A673 (cell line): ENCODE measurements around the gene RIPOR1. TPM values are rescaled to one million over a fixed set of nuclear protein-coding genes. Genes with fewer than 3 reads are reported as not detected.

ENCODE experiments used
- BruUV-seq: library from RNA; stranded (reverse); fragments of 400-500 nt; replicated peaks from 2 replicates; lab custom pipeline; 2021; lab: Mats Ljungman, UMichigan
- CTCF ChIA-PET: fragments of 300-600 bp; sonication (Branson Sonifier 250); formaldehyde crosslinking; loops from one replicate; lab custom pipeline; 2022; ENCODE audit warnings: antibody characterized with exemption; lab: Charles Lee
- POLR2A ChIA-PET: fragments of 300-600 bp; sonication (Branson Sonifier 250); formaldehyde crosslinking; loops from one replicate; lab custom pipeline; 2022; ENCODE audit warnings: antibody characterized with exemption; ENCODE audit not compliant: low non-redundant PET; lab: Charles Lee
- DNase-seq: peaks from one replicate; pipeline ENCODE4 v3.0.0-alpha.2; 2015; ENCODE audit warnings: low spot score
- H3K27ac ChIP-seq: fragments of 200-600 bp; sonication (generic); 2 replicates; pipeline ENCODE4 v1.5.1; 2016; ENCODE audit warnings: mixed run types, low read depth, mild to moderate bottlenecking, mixed read lengths, antibody characterized with exemption, low read length; ENCODE audit not compliant: poor library complexity, severe bottlenecking
- H3K27me3 ChIP-seq: fragments of 200-600 bp; sonication (generic); replicated peaks from 2 replicates; pipeline ENCODE4 v1.6.1; 2017; ENCODE audit warnings: mixed run types, low read depth, mild to moderate bottlenecking, mixed read lengths, antibody characterized with exemption, low read length; ENCODE audit not compliant: insufficient read depth, poor library complexity
- H3K36me3 ChIP-seq: fragments of 200-600 bp; sonication (generic); 2 replicates; pipeline ENCODE4 v1.6.1; 2016; ENCODE audit warnings: mixed run types, mild to moderate bottlenecking, mixed read lengths, antibody characterized with exemption, low read length; ENCODE audit not compliant: insufficient read depth, poor library complexity, severe bottlenecking
- H3K4me1 ChIP-seq: fragments of 200-600 bp; sonication (generic); 2 replicates; pipeline ENCODE4 v1.6.1; 2017; ENCODE audit warnings: mixed run types, mild to moderate bottlenecking, mixed read lengths, antibody characterized with exemption, low read length; ENCODE audit not compliant: insufficient read depth, poor library complexity, severe bottlenecking
- H3K4me3 ChIP-seq: fragments of 200-600 bp; sonication (generic); 2 replicates; pipeline ENCODE4 v1.5.1; 2016; ENCODE audit warnings: low read depth, mixed run types, mild to moderate bottlenecking, mixed read lengths, low read length; ENCODE audit not compliant: poor library complexity, severe bottlenecking
- H3K9me3 ChIP-seq: fragments of 200-600 bp; sonication (generic); 2 replicates; pipeline ENCODE4 v1.6.1; 2016; ENCODE audit warnings: mixed run types, low read depth, mild to moderate bottlenecking, mixed read lengths, antibody characterized with exemption, low read length; ENCODE audit not compliant: poor library complexity, severe bottlenecking
- EZH2 ChIP-seq: fragments of 200-600 bp; sonication (generic); IDR thresholded peaks from 2 replicates; pipeline ENCODE4 v1.6.1; 2017; ENCODE audit warnings: borderline replicate concordance, low read depth, mild to moderate bottlenecking, mixed read lengths, antibody characterized with exemption, low read length; ENCODE audit not compliant: poor library complexity, severe bottlenecking
- intact Hi-C: fragments of 100-400 bp; cut with micrococcal nuclease; formaldehyde crosslinking; loops from one replicate; pipeline ENCODE4 v1.10.0; 2022; ENCODE audit not compliant: unreplicated experiment
- total RNA-seq: library from RNA; stranded (reverse); gene quantifications from 2 replicates; pipeline ENCODE4 v1.2.3, GENCODE V29; 2021
- TF ChIP-seq, protein P1 (sequence below): fragments of 300-800, 200-600 bp; sonication (generic); conservative IDR thresholded peaks from 2 replicates; pipeline ENCODE4 v1.5.1; 2017; ENCODE audit warnings: low read depth, mild to moderate bottlenecking, antibody characterized with exemption, low read length, moderate library complexity, mixed read lengths

Gene RIPOR1
- total RNA-seq, 1 experiment from 2014 or later: 22.9 TPM

DNA sequence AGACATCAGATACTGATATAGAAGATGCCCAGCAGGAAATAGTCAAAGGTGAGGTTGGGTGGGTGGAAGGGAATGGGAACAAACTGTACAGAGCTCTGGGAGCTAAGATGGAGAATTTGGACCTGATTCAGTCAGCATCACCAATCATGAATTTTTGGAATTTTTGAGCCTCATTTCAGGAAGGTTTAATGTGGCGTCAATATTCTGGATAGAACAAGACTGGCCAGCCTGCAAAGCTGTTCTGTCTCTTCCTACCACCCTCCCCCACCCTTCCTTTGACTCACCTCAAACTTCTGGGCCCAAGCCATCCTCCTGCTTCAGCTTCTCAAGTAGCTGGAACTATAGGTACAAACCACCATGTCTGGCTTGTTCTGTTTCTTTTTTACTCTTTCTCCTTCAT, 66.3 kb downstream of the RIPOR1 start:
- CTCF ChIA-PET: no interaction called here
- no peaks in the 10 kb centered on the region for H3K27me3 ChIP-seq
- H3K4me1 ChIP-seq: peaks cover 5% of the 10 kb centered on the region
- no peak overlapping the region for H3K27ac ChIP-seq
- DNase-seq: no peak
- H3K9me3 ChIP-seq: no peaks in the 10 kb centered on the region
- POLR2A ChIA-PET: no interaction called here
- TF ChIP-seq, protein P1, sequence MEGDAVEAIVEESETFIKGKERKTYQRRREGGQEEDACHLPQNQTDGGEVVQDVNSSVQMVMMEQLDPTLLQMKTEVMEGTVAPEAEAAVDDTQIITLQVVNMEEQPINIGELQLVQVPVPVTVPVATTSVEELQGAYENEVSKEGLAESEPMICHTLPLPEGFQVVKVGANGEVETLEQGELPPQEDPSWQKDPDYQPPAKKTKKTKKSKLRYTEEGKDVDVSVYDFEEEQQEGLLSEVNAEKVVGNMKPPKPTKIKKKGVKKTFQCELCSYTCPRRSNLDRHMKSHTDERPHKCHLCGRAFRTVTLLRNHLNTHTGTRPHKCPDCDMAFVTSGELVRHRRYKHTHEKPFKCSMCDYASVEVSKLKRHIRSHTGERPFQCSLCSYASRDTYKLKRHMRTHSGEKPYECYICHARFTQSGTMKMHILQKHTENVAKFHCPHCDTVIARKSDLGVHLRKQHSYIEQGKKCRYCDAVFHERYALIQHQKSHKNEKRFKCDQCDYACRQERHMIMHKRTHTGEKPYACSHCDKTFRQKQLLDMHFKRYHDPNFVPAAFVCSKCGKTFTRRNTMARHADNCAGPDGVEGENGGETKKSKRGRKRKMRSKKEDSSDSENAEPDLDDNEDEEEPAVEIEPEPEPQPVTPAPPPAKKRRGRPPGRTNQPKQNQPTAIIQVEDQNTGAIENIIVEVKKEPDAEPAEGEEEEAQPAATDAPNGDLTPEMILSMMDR: no peak
- TF ChIP-seq EZH2: no peak
- intact Hi-C loops: no loop called here
- H3K36me3 ChIP-seq: peaks cover 1% of the 10 kb centered on the region
- no peak overlapping the region for H3K4me3 ChIP-seq
- no TSS peak for BruUV-seq

Other genes with a start within 250 kb of the RIPOR1 start
- 5.8 and 8.9 TPM in 2 replicates for gene PLEKHG4, start 249.3 kb upstream of the RIPOR1 start, total RNA-seq
- gene KCTD19, start 202.1 kb upstream of the RIPOR1 start, total RNA-seq: 0.32 TPM in 1 of 2 replicates, not detected in the other
- gene LRRC36, start 202.0 kb upstream of the RIPOR1 start, total RNA-seq: not detected in 2 replicates
- gene TPPP3, start 135.3 kb upstream of the RIPOR1 start, total RNA-seq: 0.28 and 0.31 TPM in 2 replicates
- 5.3 and 6.8 TPM in 2 replicates for gene ZDHHC1, start 112.4 kb upstream of the RIPOR1 start, total RNA-seq
- gene HSD11B2, start 97.7 kb upstream of the RIPOR1 start, total RNA-seq: 1.6 and 2.3 TPM in 2 replicates
- 56.5 and 63.9 TPM in 2 replicates for gene ATP6V0D1, start 47.7 kb upstream of the RIPOR1 start, total RNA-seq
- not detected in 2 replicates for gene AGRP, start 45.3 kb upstream of the RIPOR1 start, total RNA-seq
- gene CTCF, start 33.7 kb downstream of the RIPOR1 start, total RNA-seq: 68.6 and 74.7 TPM in 2 replicates
- 4.4 and 9.5 TPM in 2 replicates for gene CARMIL2, start 116.3 kb downstream of the RIPOR1 start, total RNA-seq
- gene ACD, start 131.4 kb downstream of the RIPOR1 start, total RNA-seq: 45.8 and 48.0 TPM in 2 replicates
- 8.6 and 8.7 TPM in 2 replicates for gene PARD6A, start 132.1 kb downstream of the RIPOR1 start, total RNA-seq
- gene ENKD1, start 137.9 kb downstream of the RIPOR1 start, total RNA-seq: 8.5 and 11.2 TPM in 2 replicates
- not detected in 2 replicates for gene C16orf86, start 138.0 kb downstream of the RIPOR1 start, total RNA-seq
- gene GFOD2, start 190.5 kb downstream of the RIPOR1 start, total RNA-seq: 22.6 and 25.1 TPM in 2 replicates